ENCODE measurements around the gene LPXN.
A peak's percentile ranks its signal among the peaks of the same experiment; 100 is the strongest.

LPXN gene

GRCh38 chr11:58596621-58597020 lies 21.0 kb upstream of the LPXN start:
- TF ChIP-seq CTCF (IDR thresholded peaks at IDR 0.05; ENCODE audit: borderline replicate concordance, insufficient read depth, low read depth, low read length) = no peak
- H3K4me3 ChIP-seq (ENCODE audit: low read depth, low read length) = no peak overlapping the region

GRCh38 chr11:58594826-58595225 lies 19.2 kb upstream of the LPXN start:
- no peak overlapping the region for H3K4me3 ChIP-seq (ENCODE audit: low read depth, low read length)
- TF ChIP-seq CTCF (IDR thresholded peaks at IDR 0.05; ENCODE audit: borderline replicate concordance, insufficient read depth, low read depth, low read length) = no peak

- no peak for TF ChIP-seq CTCF (IDR thresholded peaks at IDR 0.05; ENCODE audit: borderline replicate concordance, insufficient read depth, low read depth, low read length)
- H3K4me3 ChIP-seq (ENCODE audit: low read depth, low read length) = no peak overlapping the region
Measured at GRCh38 chr11:58592760-58593472, 17.3 kb upstream of the LPXN start.

- no peak for TF ChIP-seq CTCF (IDR thresholded peaks at IDR 0.05; ENCODE audit: borderline replicate concordance, insufficient read depth, low read depth, low read length)
- H3K4me3 ChIP-seq (ENCODE audit: low read depth, low read length) = no peak overlapping the region
Measured at GRCh38 chr11:58591659-58592058, 16.0 kb upstream of the LPXN start.

- H3K4me3 ChIP-seq (ENCODE audit: low read depth, low read length) = no peak overlapping the region
- no peak for TF ChIP-seq CTCF (IDR thresholded peaks at IDR 0.05; ENCODE audit: borderline replicate concordance, insufficient read depth, low read depth, low read length)
Measured at GRCh38 chr11:58586998-58587397, 11.3 kb upstream of the LPXN start.

- no peak for TF ChIP-seq CTCF (IDR thresholded peaks at IDR 0.05; ENCODE audit: borderline replicate concordance, insufficient read depth, low read depth, low read length)
- H3K4me3 ChIP-seq (ENCODE audit: low read depth, low read length) = no peak overlapping the region
Measured at GRCh38 chr11:58582437-58582836, 6.8 kb upstream of the LPXN start.

- H3K4me3 ChIP-seq (ENCODE audit: low read depth, low read length) = peak overlapping the region; percentile 92
- no peak for TF ChIP-seq CTCF (IDR thresholded peaks at IDR 0.05; ENCODE audit: borderline replicate concordance, insufficient read depth, low read depth, low read length)
Measured at GRCh38 chr11:58580311-58580710, 4.7 kb upstream of the LPXN start.

Measured in GM12875 (cell line).